Testis (tissue), 3 donors: ENCODE measurements around the gene IL3. TPM values are rescaled to one million over a fixed set of nuclear protein-coding genes. Genes with fewer than 3 reads are reported as not detected.
A peak's percentile ranks its signal among the peaks of the same experiment; 100 is the strongest.

ENCODE experiments used
- DNase-seq: peaks from one replicate; pipeline ENCODE4 v3.0.0-alpha.2; 2019
- H3K27ac ChIP-seq, 2 donors: fragments of 200-600 bp; sonication (generic); one replicate each; pipeline ENCODE4 v1.5.1; 2019
- H3K27me3 ChIP-seq: fragments of 200-600 bp; sonication (generic); one replicate; pipeline ENCODE4 v1.5.1; 2019
- H3K36me3 ChIP-seq: fragments of 200-600 bp; sonication (generic); one replicate; pipeline ENCODE4 v1.5.1; 2017; ENCODE audit warnings: low read depth; ENCODE audit errors: missing control alignments
- H3K4me1 ChIP-seq: fragments of 200-600 bp; sonication (generic); one replicate; pipeline ENCODE4 v1.5.1; 2019
- H3K4me3 ChIP-seq, 2 donors: fragments of 200-600 bp; sonication (generic); one replicate each; pipeline ENCODE4 v1.5.1; 2017 to 2019
- H3K9me3 ChIP-seq: fragments of 200-600 bp; sonication (generic); one replicate; pipeline ENCODE4 v1.5.1; 2017
- POLR2A ChIP-seq: fragments of 450-650 bp; IDR thresholded peaks from one replicate; pipeline ENCODE4 v1.6.1; 2017; ENCODE audit warnings: antibody characterized with exemption, mild to moderate bottlenecking, moderate library complexity
- WGBS, 2 donors: methylation state at CpG; one replicate each; pipeline ENCODE4 v1.1.5; 2018; 5-methylcytosine and 5-hydroxymethylcytosine counted together
- intact Hi-C: fragments of 100-400 bp; cut with DNase I; formaldehyde crosslinking; loops from one replicate; pipeline ENCODE4 v1.15.1; 2023; ENCODE audit warnings: low total_unique reads
- polyA plus RNA-seq: library from polyadenylated mRNA; stranded (reverse); fragments of 350-450 nt; fragmentation: Illumina TruSeq; extraction: RNeasy Lipid Tissue Mini Kit (QIAGEN cat#74804); gene quantifications from one replicate; pipeline ENCODE4 v1.2.3, GENCODE V29; 2014; ENCODE audit warnings: low read depth, low replicate concordance; ENCODE audit not compliant: insufficient read depth
- total RNA-seq, 2 donors: library from RNA; depleted of rRNA; stranded (reverse); fragments of >200 nt; gene quantifications; one replicate each; pipeline ENCODE4 v1.2.3, GENCODE V29; 2016
- TF ChIP-seq, protein P1 (sequence below), 3 experiments: fragments of 450-650 bp in 2 of 3; fragments of 200-600 bp in 1 of 3; sonication (generic) in 1 of 3; IDR thresholded peaks; one replicate each; pipeline ENCODE4 v1.5.1; 2016 to 2019; ENCODE audit warnings: antibody characterized with exemption in 3 of 3, mild to moderate bottlenecking in 2 of 3, moderate library complexity in 1 of 3

The IL3 gene
- total and polyA plus RNA-seq, 3 donors from 2014 or later, result 0.39 TPM; not detected in 2

GRCh38 chr5:132017738-132018625 is 42.5 kb upstream of the IL3 start:
- no peak for DNase-seq

GRCh38 chr5:132019337-132019736 is 41.1 kb upstream of the IL3 start:
- intact Hi-C loops, result no loop called here
- Histone ChIP-seq H3K36me3 (no peaks in the 10 kb centered on the region), H3K9me3 (no peaks in the 10 kb centered on the region), H3K4me3 (no peak overlapping the region), H3K4me1 (no peaks in the 10 kb centered on the region), H3K27me3 (no peaks in the 10 kb centered on the region), H3K27ac (no peak overlapping the region)
- DNase-seq, result no peak
- TF ChIP-seq, protein P1, sequence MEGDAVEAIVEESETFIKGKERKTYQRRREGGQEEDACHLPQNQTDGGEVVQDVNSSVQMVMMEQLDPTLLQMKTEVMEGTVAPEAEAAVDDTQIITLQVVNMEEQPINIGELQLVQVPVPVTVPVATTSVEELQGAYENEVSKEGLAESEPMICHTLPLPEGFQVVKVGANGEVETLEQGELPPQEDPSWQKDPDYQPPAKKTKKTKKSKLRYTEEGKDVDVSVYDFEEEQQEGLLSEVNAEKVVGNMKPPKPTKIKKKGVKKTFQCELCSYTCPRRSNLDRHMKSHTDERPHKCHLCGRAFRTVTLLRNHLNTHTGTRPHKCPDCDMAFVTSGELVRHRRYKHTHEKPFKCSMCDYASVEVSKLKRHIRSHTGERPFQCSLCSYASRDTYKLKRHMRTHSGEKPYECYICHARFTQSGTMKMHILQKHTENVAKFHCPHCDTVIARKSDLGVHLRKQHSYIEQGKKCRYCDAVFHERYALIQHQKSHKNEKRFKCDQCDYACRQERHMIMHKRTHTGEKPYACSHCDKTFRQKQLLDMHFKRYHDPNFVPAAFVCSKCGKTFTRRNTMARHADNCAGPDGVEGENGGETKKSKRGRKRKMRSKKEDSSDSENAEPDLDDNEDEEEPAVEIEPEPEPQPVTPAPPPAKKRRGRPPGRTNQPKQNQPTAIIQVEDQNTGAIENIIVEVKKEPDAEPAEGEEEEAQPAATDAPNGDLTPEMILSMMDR (IDR thresholded peaks at IDR 0.05), result no peak
- TF ChIP-seq POLR2A, result no peak

More at GRCh38 chr5:132017738-132018625, 42.5 kb upstream of the IL3 start:
- intact Hi-C loops, result no loop called here
- TF ChIP-seq POLR2A, result no peak
- TF ChIP-seq, protein P1 (IDR thresholded peaks at IDR 0.05), result no peak
- H3K27ac ChIP-seq, result no peak overlapping the region
- no peaks in the 10 kb centered on the region for H3K4me1 ChIP-seq
- no peak overlapping the region for H3K4me3 ChIP-seq
- H3K9me3 ChIP-seq, result no peaks in the 10 kb centered on the region
- H3K27me3 ChIP-seq, result no peaks in the 10 kb centered on the region
- no peaks in the 10 kb centered on the region for H3K36me3 ChIP-seq
- 43 to 53% methylated on average over 10 of the region's 10 CpGs for WGBS, 2 donors

DNA sequence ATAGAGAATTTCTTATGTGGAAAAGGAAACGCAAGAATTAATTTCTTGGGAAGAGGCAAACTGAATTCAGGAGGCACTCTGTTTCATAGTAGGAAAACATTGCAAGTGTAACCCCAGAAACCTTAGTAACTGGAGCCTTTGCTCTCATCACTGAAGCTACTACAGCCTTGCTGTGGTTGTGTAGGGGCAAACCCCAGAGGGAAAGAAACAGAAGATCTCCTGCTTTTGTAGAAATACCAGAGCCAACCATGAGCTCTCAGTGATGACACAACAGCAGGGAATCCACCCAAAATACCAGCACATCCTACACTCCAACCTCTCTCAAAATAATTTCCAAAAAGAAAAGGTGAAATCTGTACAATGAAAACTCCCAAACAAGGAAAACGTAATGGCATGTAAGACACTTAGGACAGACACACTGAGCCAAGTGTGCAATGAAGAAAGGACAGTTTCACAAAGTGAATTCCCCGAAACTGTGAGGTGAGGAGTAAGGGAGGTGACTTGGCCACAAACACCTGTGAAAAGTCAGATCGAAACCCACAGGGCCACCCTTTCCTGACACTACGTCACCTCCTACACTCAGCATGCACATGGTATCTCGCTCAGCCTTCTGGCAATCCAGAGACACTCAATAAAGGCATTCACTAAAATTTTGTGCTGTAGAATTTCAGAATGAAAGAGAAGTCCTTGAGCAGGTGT is 40.4 kb upstream of the IL3 start:
- peak; percentile 7 for DNase-seq
- no peak for TF ChIP-seq POLR2A
- TF ChIP-seq, protein P1 (IDR thresholded peaks at IDR 0.05), result no peak
- H3K27ac ChIP-seq, result no peak overlapping the region
- H3K4me3 ChIP-seq, result no peak overlapping the region
- H3K36me3 ChIP-seq, result no peaks in the 10 kb centered on the region
- H3K27me3 ChIP-seq, result no peaks in the 10 kb centered on the region
- intact Hi-C loops, result no loop called here
- H3K4me1 ChIP-seq, result no peaks in the 10 kb centered on the region
- WGBS, 2 donors, result 82 to 85% methylated on average over 6 of the region's 6 CpGs
- no peaks in the 10 kb centered on the region for H3K9me3 ChIP-seq

GRCh38 chr5:132020568-132021339 is 39.7 kb upstream of the IL3 start:
- Histone ChIP-seq H3K9me3 (no peaks in the 10 kb centered on the region), H3K4me3 (no peak overlapping the region), H3K27me3 (no peaks in the 10 kb centered on the region), H3K36me3 (no peaks in the 10 kb centered on the region), H3K27ac (no peak overlapping the region), H3K4me1 (no peaks in the 10 kb centered on the region)
- TF ChIP-seq, protein P1 (IDR thresholded peaks at IDR 0.05), result no peak
- no peak for TF ChIP-seq POLR2A
- no peak for DNase-seq
- WGBS, 2 donors, result 83 to 87% methylated on average over 6 of the region's 6 CpGs
- intact Hi-C loops, result no loop called here
